Measurements from ENCODE around the gene HMGCL.

Gene HMGCL

GRCh38 chr1:23774174-23774880 is 50.9 kb downstream of the HMGCL start:
- DNase-seq = no peak

GRCh38 chr1:23772854-23773242 is 52.4 kb downstream of the HMGCL start:
- DNase-seq = no peak

GRCh38 chr1:23772049-23772853 is 53.0 kb downstream of the HMGCL start:
- peak; percentile 76 for DNase-seq

GRCh38 chr1:23768733-23769132 is 56.5 kb downstream of the HMGCL start:
- DNase-seq = no peak

GRCh38 chr1:23763041-23763577 is 62.1 kb downstream of the HMGCL start:
- DNase-seq = no peak

GRCh38 chr1:23759277-23759676 is 66.0 kb downstream of the HMGCL start:
- DNase-seq = no peak

- DNase-seq = no peak
These were observed 67.4 kb downstream of the HMGCL start for GRCh38 chr1:23757812-23758211.

GRCh38 chr1:23756676-23757075 is 68.6 kb downstream of the HMGCL start:
- no peak for DNase-seq

GRCh38 chr1:23752909-23753308 is 72.3 kb downstream of the HMGCL start:
- no peak for DNase-seq

All from fibroblast of skin of scalp (primary cell).